ENCODE data around the gene MTHFSD.

Gene MTHFSD

DNA sequence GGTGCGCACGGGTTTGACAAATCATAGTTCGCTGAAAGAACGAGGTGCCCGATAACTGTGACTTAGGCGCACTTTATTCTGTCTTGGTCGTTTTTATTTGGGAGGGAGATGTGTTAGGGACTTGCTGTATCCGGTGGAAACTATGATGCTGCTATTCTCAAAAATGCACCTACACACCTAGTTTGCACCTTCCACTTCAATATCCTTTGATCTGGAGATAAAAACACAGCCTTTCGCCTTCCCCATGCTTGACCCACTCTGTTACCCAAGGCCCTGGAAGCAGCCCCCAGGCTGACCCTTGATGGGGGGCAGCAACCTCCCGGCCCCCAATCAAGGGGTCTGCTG lies 59.7 kb downstream of the MTHFSD start:
- H3K9me3 ChIP-seq (ENCODE audit: severe bottlenecking), result no peaks in the 10 kb centered on the region
- H3K4me1 ChIP-seq (ENCODE audit: insufficient read depth, poor library complexity, severe bottlenecking), result no peaks in the 10 kb centered on the region
- H3K36me3 ChIP-seq (ENCODE audit: low read depth), result no peaks in the 10 kb centered on the region
- DNase-seq (ENCODE audit: low spot score) (no peak), ATAC-seq (ENCODE audit: low read depth) (no peak)
- TF ChIP-seq, protein P1, sequence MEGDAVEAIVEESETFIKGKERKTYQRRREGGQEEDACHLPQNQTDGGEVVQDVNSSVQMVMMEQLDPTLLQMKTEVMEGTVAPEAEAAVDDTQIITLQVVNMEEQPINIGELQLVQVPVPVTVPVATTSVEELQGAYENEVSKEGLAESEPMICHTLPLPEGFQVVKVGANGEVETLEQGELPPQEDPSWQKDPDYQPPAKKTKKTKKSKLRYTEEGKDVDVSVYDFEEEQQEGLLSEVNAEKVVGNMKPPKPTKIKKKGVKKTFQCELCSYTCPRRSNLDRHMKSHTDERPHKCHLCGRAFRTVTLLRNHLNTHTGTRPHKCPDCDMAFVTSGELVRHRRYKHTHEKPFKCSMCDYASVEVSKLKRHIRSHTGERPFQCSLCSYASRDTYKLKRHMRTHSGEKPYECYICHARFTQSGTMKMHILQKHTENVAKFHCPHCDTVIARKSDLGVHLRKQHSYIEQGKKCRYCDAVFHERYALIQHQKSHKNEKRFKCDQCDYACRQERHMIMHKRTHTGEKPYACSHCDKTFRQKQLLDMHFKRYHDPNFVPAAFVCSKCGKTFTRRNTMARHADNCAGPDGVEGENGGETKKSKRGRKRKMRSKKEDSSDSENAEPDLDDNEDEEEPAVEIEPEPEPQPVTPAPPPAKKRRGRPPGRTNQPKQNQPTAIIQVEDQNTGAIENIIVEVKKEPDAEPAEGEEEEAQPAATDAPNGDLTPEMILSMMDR (IDR thresholded peaks at IDR 0.05; ENCODE audit: poor library complexity, severe bottlenecking), result no peak
- H3K27ac ChIP-seq (ENCODE audit: poor library complexity, severe bottlenecking), result no peak overlapping the region
- H3K27me3 ChIP-seq (ENCODE audit: insufficient read depth, poor library complexity, severe bottlenecking), result peaks cover 99% of the 10 kb centered on the region
- H3K4me3 ChIP-seq (ENCODE audit: severe bottlenecking), result no peak overlapping the region

DNA sequence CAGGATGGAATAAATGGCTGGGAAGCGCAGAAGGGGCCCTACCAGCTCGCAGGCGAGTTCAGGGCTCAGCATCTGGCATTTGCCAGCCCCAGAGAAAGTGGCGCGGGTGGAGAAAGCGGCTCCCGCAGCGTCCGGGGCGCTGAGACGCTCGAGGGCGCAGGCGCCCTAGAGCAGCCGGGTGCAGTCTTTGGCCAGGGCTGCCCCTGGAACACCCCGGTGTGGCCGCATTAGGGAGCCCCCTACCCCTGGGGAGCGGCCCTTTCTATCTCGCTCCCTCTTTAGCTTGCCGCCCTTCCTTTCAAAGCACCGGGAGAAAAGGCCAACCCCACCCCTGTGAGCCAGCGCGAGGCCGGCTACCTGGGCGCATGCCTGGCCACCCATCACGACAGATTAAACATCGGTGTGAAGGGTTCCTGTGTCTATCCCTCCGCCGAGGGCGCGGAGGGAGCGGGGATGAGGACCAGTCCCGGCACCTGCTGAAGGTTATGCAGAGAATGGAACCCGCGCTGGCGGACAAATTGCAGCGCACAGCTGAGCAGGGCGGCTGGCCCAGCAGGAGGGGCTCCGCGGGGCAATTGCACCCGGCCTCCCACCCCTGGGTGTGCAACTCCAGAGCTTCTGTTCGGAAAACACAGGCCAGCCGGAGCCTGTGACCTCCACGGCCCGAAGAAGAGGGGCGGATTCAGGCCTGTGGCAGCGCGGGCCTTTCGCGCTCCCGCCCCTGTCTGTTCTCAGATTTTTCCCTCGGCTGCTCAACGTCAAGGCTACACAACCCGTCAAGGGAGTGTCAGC lies 60.3 kb downstream of the MTHFSD start:
- H3K27ac ChIP-seq (ENCODE audit: poor library complexity, severe bottlenecking), result no peak overlapping the region
- TF ChIP-seq, protein P1 (IDR thresholded peaks at IDR 0.05; ENCODE audit: poor library complexity, severe bottlenecking), result no peak
- ATAC-seq (ENCODE audit: low read depth) (no peak), DNase-seq (ENCODE audit: low spot score) (no peak)
- H3K36me3 ChIP-seq (ENCODE audit: low read depth), result no peaks in the 10 kb centered on the region
- H3K4me3 ChIP-seq (ENCODE audit: severe bottlenecking), result no peak overlapping the region
- peaks cover 99% of the 10 kb centered on the region for H3K27me3 ChIP-seq (ENCODE audit: insufficient read depth, poor library complexity, severe bottlenecking)
- no peaks in the 10 kb centered on the region for H3K9me3 ChIP-seq (ENCODE audit: severe bottlenecking)
- no peaks in the 10 kb centered on the region for H3K4me1 ChIP-seq (ENCODE audit: insufficient read depth, poor library complexity, severe bottlenecking)

DNA sequence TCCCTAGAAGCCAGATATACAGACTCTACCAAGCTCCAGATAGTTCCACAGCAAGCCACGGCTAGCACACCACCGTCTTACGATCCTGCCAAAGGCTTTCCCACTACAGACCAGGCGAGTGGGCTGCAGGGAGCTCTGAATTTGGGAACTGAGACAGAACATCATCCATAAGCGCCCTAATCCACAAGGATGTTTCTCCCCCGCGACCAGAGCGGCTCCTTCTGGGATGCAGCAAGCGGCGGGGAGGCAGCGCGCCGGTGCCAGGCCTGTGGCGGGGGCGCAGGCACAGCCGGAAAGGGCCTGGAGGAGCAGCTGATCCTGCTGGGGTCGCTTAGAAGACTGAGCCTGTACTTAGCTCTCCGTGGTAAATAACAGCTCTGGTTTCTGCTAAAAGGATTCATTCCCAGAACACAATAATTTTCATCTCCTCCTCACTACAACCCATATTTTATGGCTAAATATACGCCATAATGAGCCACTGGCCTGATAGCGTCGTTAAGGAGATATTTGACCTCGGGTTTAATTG lies 60.9 kb downstream of the MTHFSD start:
- Histone ChIP-seq H3K4me1 (ENCODE audit: insufficient read depth, poor library complexity, severe bottlenecking) (no peaks in the 10 kb centered on the region), H3K27me3 (ENCODE audit: insufficient read depth, poor library complexity, severe bottlenecking) (peaks cover 99% of the 10 kb centered on the region), H3K9me3 (ENCODE audit: severe bottlenecking) (no peaks in the 10 kb centered on the region), H3K4me3 (ENCODE audit: severe bottlenecking) (no peak overlapping the region), H3K27ac (ENCODE audit: poor library complexity, severe bottlenecking) (no peak overlapping the region), H3K36me3 (ENCODE audit: low read depth) (no peaks in the 10 kb centered on the region)
- ATAC-seq (ENCODE audit: low read depth) (no peak), DNase-seq (ENCODE audit: low spot score) (no peak)
- TF ChIP-seq, protein P1 (IDR thresholded peaks at IDR 0.05; ENCODE audit: poor library complexity, severe bottlenecking), result no peak

DNA sequence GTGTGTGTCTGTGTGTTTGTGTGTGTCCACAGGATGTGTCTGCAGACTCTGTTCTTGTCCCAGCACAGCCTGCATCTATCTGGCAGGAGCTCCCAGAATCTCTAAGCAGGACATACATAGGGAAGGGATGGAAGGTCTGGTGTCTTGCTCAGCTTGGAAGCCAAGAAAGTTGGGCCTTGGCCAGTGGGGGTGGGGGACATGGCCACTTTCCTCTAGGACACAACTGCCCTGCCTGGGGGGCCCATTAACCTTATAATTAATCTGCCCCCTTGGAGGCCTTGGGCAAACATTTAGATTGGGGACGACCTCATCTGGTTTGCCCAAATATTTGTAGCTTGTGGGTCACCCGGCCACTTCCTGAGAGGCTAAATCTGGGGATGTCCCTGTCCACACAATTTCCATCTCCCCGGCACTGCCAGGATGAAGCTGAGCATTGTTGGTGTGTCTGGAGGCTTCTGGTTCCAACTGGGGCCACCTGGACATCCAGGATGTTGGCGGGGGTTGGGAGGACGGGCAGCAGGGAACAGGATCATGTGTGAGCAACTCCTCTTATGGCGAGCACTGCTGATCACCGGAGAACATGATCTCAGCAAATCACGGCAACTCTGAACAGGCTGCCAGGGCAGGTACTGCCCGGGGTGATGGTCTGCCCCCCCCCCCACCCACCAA lies 61.9 kb downstream of the MTHFSD start:
- peaks cover 99% of the 10 kb centered on the region for H3K27me3 ChIP-seq (ENCODE audit: insufficient read depth, poor library complexity, severe bottlenecking)
- H3K27ac ChIP-seq (ENCODE audit: poor library complexity, severe bottlenecking), result no peak overlapping the region
- DNase-seq (ENCODE audit: low spot score) (no peak), ATAC-seq (ENCODE audit: low read depth) (no peak)
- H3K9me3 ChIP-seq (ENCODE audit: severe bottlenecking), result no peaks in the 10 kb centered on the region
- no peaks in the 10 kb centered on the region for H3K4me1 ChIP-seq (ENCODE audit: insufficient read depth, poor library complexity, severe bottlenecking)
- TF ChIP-seq, protein P1 (IDR thresholded peaks at IDR 0.05; ENCODE audit: poor library complexity, severe bottlenecking), result no peak
- H3K36me3 ChIP-seq (ENCODE audit: low read depth), result no peaks in the 10 kb centered on the region
- H3K4me3 ChIP-seq (ENCODE audit: severe bottlenecking), result no peak overlapping the region
